M059J (cell line): ENCODE measurements around the gene CD24. TPM values are rescaled to one million over a fixed set of nuclear protein-coding genes. Genes with fewer than 3 reads are reported as not detected.
A peak's percentile ranks its signal among the peaks of the same experiment; 100 is the strongest.

Experiments
- DNase-seq: peaks from one replicate; pipeline ENCODE4 v3.0.0-alpha.2; 2012; ENCODE audit warnings: low read depth
- total RNA-seq: library from RNA; depleted of rRNA; stranded (reverse); fragments of >200 nt; shearing (Covaris generic); gene quantifications from 2 replicates; pipeline ENCODE4 v1.2.3, GENCODE V29; 2014; rRNA removed

The CD24 gene
- total RNA-seq, 1 experiment from 2014 or later: 285 TPM

DNA sequence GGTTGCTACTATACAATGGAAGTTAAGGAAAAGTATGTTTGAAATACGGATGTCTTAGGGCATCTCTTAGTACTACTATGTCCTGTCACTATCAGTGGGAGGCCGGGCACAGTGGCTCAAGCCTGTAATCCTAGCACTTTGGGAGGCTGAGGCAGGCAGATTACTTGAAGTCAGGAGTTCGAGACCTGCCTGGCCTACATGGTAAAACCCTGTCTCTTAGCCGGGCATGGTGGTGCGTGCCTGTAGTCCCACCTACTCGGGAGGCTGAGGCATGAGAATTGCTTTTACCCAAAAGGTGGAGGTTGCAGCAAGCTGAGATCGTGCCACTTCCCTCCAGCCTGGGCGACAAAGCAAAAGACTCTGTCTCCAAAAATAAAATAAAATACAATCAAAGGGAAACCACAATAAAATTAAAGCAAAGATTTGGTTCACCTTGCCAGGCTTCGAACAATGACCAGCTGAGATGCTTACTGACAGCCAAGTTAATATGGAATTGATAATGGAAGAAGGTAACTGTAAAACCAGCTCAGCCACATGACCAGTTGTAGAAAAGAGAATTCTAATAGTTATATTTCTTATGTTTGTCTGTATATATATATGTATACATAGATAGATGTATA, 6.5 kb downstream of the CD24 start:
- no peak for DNase-seq

DNA sequence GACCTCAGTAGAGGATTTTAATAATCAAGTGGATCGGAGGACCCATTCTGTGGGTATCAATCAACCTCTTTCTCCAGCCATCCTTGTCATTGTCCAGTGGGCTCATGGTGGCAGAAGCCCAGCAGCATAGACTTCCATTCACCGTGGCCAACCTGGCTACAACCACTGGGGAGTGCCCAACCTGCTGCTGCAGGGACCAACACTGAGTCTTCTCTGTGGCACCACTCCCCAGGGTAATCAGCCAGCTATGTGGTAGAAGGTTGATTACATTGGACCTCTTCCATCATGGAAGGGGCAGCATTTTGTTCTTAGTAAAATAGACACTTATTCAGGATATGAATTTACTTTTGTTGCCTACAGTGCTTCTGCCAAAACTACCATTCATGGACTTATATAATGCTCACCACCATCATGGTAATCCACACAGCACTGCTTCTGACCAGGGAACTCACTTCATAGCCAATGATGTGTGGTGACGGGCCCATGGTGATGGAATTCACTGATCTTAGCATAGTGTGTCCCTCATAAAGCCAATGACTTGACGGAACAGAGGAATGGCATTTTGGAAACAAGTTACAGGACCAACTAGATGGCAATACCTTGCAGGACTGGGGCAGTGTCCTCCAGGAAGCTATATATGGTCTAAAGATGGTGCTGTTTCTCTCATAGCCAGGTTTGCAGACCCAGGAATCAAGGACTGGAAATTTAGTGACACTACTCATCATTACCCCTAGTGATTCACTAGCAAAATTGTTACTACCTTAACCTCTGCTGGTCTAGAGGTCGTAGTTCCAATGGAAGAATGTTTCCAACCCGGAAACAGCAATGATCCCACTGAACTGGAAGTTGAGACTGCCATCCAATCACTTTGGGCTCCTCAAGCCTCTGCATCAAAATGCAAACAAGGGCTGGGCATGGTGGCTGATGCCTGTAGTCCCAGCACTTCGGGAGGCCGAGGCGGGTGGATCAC, 7.6 kb downstream of the CD24 start:
- DNase-seq: peak; percentile 28

DNA sequence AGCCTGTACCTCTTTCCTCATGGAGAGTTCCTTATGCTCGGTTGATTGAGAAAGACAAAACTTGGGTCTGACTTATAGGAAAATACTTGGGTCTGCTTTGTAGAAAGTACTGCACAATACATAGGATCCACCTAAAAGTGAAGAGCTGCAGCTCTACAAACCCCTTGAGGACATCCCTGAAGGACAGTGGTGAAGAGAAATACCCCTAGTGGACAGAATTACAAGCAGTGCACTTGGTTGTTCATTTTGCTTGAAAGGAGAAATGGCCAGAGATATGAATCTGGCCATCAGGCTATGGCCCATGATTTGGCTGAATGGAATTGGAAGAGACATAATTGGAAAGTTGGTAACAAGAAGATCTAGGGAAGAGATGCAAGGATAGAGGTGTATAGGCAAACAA, 8.3 kb downstream of the CD24 start:
- no peak for DNase-seq

DNA sequence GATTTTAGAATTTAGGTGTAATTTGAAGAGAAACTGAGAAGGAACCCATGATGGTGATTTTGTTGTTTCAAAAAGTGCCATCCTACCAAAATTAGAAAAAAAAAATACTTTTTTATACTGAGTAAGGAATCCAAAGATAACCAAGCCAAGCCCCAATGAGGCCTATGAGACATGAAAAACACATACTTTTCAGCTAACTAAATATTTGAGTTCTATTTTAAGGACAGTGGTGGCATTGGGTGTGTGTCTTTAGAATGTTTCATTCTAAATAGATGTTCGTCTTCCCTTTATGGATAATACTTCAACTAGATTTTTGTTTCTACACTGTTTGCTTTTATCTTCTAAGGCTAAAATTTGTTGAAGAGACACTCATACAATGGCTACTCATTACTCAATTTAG, 9.6 kb downstream of the CD24 start:
- DNase-seq: no peak

DNA sequence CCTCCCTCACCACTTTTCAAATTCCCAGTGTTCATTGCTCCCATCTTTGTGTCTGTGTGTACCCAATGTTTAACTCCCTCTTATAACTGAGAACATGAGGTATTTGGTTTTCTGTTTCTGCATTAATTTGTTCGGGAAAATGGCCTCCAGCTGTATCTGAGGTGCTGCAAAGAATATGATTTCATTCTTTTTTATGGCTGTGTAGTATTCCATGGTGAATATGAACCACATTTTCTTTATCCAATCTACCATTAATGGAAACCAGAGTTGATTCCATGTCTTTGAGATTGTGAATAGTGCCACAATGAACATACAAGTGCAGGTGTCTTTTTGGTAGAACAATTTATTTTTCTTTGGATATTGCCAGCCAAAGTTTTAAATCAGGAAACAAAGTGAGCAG, 10.4 kb downstream of the CD24 start:
- no peak for DNase-seq

DNA sequence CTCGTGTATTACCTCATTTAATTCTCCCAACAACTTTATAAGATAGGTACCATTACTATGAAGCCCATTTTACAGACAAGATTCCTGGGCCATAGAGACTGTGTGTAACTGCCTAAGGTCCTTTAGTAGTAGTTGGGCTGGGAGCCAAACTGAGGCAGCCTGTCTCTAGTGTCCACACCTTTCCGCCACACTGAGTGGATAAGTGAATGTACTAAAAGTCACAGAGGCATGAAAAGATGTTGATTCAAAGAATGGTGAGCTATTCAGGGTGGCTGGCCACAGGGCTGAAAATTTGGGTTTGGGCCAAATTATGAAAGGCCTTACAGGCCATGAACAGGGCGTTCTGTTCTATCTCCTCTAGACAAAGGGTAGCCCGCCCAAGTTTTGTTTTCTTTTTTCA, 11.0 kb downstream of the CD24 start:
- no peak for DNase-seq

DNA sequence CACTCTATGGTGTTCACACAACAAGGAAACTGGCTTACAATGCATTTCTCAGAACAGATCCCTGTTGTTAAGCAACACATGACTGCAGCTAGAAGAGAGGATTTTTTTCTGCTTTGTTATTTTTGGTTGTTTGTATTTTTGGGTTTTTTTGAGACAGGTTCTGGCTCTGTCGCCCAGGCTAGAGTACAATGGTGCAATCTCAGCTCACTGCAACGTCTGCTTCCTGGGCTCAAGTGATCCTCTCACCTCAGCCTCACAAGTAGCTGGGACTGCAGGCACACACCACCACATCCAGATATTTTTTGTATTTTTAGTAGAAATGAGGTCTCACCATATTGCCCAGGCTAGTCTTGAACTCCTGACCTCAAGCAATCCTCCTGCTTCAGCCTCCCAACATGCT, 12.7 kb downstream of the CD24 start:
- no peak for DNase-seq

DNA sequence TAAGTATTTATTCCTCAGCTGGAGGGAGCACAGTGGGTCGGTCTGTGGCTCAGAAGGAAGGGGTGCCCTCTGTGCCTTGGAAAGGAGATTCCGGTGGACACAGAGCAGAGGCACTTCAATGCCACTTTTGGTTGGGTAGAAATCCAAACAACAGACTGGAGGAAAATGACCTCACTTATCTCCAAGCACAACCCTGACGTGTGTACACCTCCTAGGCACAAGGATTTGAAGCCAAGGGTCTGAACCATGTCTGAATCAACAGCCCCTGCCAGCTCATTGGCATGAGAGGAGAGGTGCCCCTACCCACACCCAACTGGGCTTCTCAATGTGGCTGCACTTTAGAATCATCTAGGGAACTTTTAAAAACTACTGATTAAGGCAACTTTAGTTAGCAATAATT, 13.4 kb downstream of the CD24 start:
- DNase-seq: no peak

DNA sequence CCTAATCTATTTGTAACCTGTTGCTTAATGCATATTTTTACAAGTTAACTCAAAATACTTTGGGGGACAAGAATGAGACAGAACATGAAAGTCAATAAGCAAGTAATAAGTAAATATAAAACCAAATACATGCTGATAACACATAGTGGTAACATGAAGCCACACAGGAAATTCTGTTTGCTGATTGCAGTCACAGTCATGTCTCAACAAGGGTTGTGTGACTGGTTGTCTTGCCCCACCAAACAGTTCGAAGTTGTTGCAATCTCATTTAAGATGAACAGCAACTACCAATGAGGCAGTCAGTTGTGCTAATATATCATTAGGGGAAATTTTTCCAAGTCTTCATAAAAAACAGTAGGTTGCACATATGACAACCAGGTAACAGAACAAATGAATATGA, 14.5 kb downstream of the CD24 start:
- DNase-seq: no peak

DNA sequence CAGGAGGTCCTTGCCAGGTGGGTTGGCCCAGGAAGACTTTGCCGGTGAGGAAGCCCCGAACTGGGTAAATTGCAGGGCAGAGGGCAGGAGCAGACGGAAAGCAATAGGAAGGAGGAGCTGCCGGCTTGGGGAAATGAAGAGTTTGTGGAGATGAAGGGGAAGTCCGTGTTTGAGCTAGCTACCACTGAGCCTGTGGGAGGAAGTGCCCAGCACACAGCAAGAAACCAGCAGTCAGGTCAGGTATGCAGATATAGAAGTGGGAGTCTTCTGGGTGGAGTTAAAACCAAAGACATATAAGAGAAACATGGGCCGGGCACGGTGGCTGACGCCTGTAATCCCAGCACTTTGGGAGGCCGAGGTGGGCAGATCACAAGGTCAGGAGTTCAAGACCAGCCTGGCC, 34.7 kb downstream of the CD24 start:
- DNase-seq: no peak

DNA sequence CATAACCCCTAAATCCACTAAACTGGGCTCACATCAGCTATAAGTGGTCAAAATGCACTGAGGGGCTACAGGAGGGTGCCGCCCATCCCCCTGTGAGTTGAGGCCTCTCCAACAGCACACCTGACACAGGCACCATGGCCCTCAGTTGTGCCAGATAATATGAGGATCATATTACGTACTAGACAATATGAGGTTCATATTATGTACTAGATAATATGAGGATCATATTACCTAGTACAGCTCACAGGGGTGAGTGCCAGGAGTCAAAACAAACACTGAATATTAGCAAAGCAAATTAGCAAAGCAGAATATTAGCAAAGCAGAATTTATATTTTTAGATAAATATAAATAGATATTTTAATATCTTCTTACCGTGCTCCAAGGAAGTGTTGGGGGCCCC, 35.3 kb downstream of the CD24 start:
- no peak for DNase-seq

DNA sequence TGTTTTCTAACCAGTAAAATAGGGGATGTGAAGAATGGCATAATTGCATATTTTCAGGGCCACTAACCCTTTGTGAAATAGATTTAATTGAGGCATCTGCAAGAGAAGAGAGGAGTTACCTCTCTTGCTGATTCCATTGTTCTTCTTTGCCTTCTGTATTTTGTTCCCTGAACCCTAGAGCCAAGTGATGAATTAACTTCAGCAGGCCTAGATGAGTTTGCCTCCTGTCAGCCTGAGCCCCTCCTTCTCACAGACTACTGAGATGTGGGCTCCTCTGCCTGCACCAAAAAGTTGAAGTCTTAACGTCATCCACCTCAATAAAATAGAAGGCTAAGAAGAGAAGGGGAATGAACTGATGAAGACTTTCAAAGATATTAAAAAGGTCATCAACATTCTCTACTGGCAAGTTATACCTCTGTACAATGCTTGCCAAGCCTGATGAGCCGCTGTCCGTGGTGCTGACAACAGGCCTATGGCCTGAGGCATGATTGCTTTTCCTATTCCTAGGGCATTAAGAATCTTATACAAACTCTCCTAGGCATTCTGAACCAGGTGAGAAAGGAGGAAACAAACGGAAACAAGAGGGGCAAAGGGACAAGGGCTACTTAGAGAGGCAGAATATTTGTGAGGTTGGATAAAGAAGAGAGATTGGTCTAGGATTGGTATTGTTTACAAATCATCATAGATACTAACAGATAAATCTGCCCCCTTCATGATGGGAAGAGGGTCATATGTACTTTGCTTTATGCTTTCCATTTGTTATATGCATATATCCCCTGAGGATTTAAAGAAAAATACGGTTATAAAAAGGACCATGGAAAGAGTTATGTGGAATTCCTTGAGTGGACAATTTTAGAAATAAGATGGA, 46.8 kb downstream of the CD24 start:
- DNase-seq: peak; percentile 61

DNA sequence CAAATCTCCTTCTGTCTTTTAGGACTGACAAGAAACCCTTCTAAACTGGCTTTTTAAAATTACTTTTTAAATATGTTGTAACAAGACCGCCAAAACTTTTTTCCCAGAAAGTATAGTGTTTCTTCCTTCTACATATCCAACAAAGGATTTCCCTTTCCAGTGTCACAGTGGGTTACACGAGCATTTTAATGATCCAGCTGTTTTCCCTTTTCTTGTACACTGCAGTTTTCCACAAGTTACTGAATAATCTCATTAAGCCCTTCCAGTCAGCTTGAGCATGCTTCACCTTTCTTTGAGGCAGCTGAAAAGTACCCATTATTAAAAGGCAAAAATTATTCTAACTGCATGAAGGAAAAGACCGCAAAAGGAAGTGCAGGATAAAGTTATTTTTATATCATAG, 48.6 kb downstream of the CD24 start:
- no peak for DNase-seq

DNA sequence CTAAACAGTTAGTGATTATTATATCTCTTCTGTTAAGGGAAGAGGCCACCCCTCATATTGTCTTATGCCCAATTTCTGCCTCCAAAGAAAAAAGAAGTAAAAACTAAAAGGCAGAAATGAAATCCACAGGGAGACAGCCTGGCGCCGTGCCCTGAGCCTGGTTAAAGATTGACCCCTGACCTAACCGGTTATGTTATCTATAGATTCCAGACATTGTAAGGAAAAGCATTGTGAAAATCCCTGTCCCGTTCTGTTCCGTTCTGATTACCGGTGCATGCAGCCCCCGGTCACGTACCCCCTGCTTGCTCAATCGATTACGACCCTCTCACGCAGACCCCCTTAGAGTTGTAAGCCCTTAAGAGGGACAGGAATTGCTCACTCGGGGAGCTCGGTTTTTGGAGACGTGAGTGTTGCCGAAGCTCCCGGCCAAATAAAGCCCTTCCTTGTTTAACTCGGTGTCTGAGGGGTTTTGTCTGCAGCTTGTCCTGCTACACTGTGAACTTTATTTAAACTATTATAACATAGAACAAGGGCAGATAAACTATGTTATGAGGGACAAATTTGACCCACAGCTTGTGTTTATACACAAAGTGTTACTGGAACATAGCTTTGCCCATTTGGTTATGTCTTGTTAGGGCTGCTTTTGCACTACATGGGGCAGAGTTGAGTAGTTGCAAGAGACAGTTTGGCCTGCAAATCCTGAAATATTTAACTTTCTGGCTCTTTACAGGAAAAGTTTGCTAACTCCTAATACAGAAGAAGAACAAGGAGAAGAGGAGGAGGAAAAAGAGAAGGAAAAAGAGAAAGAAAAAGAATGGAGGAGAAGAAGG, 49.6 kb downstream of the CD24 start:
- DNase-seq: no peak

DNA sequence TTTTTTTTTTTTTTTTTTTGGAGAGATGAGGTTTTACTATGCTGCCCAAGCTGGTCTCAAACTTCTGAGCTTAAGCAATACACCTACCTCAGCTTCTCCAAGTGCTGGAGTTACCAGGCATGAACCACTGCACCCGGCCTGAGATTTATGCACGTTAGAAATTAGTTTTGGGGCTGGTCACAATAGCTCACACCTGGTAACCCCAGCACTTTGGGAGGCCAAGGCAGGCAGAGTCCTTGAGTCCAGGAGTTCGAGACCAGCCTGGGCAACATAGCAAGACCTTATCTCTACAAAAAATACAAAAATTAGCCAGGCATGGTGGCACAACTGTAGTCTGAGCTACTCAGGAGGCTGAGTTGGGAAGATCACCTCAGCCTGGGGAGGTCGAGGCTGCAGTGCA, 51.9 kb downstream of the CD24 start:
- DNase-seq: no peak

Other genes starting within 250 kb of the CD24 start
- 21.3 and 23.7 TPM in 2 replicates for gene MTRES1, start 53.5 kb upstream of the CD24 start, total RNA-seq
- 1.8 and 4.3 TPM in 2 replicates for gene BEND3, start 140.8 kb upstream of the CD24 start, total RNA-seq